H1 (cell line): ENCODE measurements around the gene SLC2A1. TPM values are rescaled to one million over a fixed set of nuclear protein-coding genes. Genes with fewer than 3 reads are reported as not detected.

Source experiments
- CTCF ChIA-PET: fragments of 300-600 bp; sonication (Branson Sonifier 250); formaldehyde crosslinking; loops from one replicate; lab custom pipeline; 2021; ENCODE audit not compliant: partially characterized antibody; lab: Charles Lee
- POLR2A ChIA-PET: fragments of 300-600 bp; sonication (Branson Sonifier 250); formaldehyde crosslinking; loops from one replicate; lab custom pipeline; 2021; ENCODE audit warnings: inconsistent platforms; ENCODE audit not compliant: partially characterized antibody; lab: Charles Lee
- DNase-seq, 2 experiments: peaks; one replicate each; pipeline versions ENCODE4 v3.0.0 to v3.0.0-alpha.2; 2010 to 2022; ENCODE audit warnings: low spot score in 2 of 2, low read depth in 1 of 2, mixed read lengths in 1 of 2
- FAIRE-seq: peaks from 2 replicates; lab custom pipeline; 2011; peaks lifted over from hg19 to GRCh38; lab: Jason Lieb, UNC
- H2AFZ ChIP-seq: 2 replicates; pipeline ENCODE4 v1.8.1; 2012; ENCODE audit warnings: low read length, inconsistent platforms
- H2AK5ac ChIP-seq: 2 replicates; pipeline ENCODE4 v1.6.1; 2013; ENCODE audit warnings: low read depth, low read length
- H2BK120ac ChIP-seq: replicated peaks from 2 replicates; pipeline ENCODE3; 2013; ENCODE audit warnings: low read depth, low read length, inconsistent platforms
- H2BK12ac ChIP-seq: 2 replicates; pipeline ENCODE4 v1.6.1; 2013; ENCODE audit warnings: low read depth, low read length
- H2BK15ac ChIP-seq: 2 replicates; pipeline ENCODE4 v1.6.1; 2013; ENCODE audit warnings: low read length
- H2BK20ac ChIP-seq: 2 replicates; pipeline ENCODE4 v1.6.1; 2013; ENCODE audit warnings: low read length
- H2BK5ac ChIP-seq: 2 replicates; pipeline ENCODE4 v1.6.1; 2013; ENCODE audit warnings: low read depth, low read length
- H3K14ac ChIP-seq: 2 replicates; pipeline ENCODE4 v1.6.1; 2013; ENCODE audit warnings: inconsistent platforms; ENCODE audit not compliant: insufficient read length
- H3K18ac ChIP-seq: 2 replicates; pipeline ENCODE4 v1.6.1; 2013; ENCODE audit warnings: low read length; ENCODE audit errors: extremely low read depth
- H3K23ac ChIP-seq: 2 replicates; pipeline ENCODE4 v1.6.1; 2013; ENCODE audit warnings: inconsistent platforms; ENCODE audit not compliant: insufficient read length
- H3K23me2 ChIP-seq: 2 replicates; pipeline ENCODE4 v1.6.1; 2013; ENCODE audit warnings: low read depth, low read length
- H3K27ac ChIP-seq: 2 replicates; pipeline ENCODE4 v1.6.1; 2011; ENCODE audit warnings: low read depth, low read length, inconsistent platforms
- H3K27me3 ChIP-seq, 4 experiments: replicated peaks in 1 of 4; 1 replicate in 1 of 4; 2 replicates in 3 of 4; pipeline versions ENCODE4 v1.6.1 to v1.8.1; 2011 to 2013; ENCODE audit warnings: low read length in 3 of 4, mild to moderate bottlenecking in 3 of 4, inconsistent platforms in 2 of 4, mixed read lengths in 2 of 4, moderate library complexity in 1 of 4; ENCODE audit not compliant: control insufficient read depth in 3 of 4, insufficient read depth in 3 of 4; ENCODE audit errors: extremely low read depth in 1 of 4
- H3K36me3 ChIP-seq, 4 experiments: 2 replicates each; pipeline versions ENCODE4 v1.6.1 to v1.8.1; 2011 to 2013; ENCODE audit warnings: mild to moderate bottlenecking in 4 of 4, low read length in 3 of 4, moderate library complexity in 2 of 4, control low read depth in 1 of 4, inconsistent platforms in 1 of 4; ENCODE audit not compliant: insufficient read depth in 4 of 4, control insufficient read depth in 2 of 4
- H3K4ac ChIP-seq: replicated peaks from 2 replicates; pipeline ENCODE3; 2013; ENCODE audit warnings: low read length, low read depth, mixed read lengths, inconsistent platforms; ENCODE audit not compliant: insufficient read length
- H3K4me1 ChIP-seq, 4 experiments: replicated peaks in 1 of 4; 1 replicate in 1 of 4; 2 replicates in 3 of 4; pipeline versions ENCODE4 v1.6.1 to v1.8.1; 2011 to 2013; ENCODE audit warnings: low read length in 3 of 4, inconsistent platforms in 2 of 4, mixed read lengths in 1 of 4; ENCODE audit not compliant: insufficient read depth in 4 of 4, control insufficient read depth in 3 of 4
- H3K4me2 ChIP-seq, 2 experiments: 2 replicates each; pipeline versions ENCODE4 v1.6.1 to v1.8.1; 2011 to 2013; ENCODE audit warnings: low read depth in 2 of 2, low read length in 2 of 2, control low read depth in 1 of 2, inconsistent platforms in 1 of 2, mild to moderate bottlenecking in 1 of 2; ENCODE audit not compliant: insufficient read depth in 1 of 2
- H3K4me3 ChIP-seq, 4 experiments: fragments of 200-600, 300-600 bp in 1 of 4; sonication (generic), shearing (Covaris generic), sonication (Bioruptor Twin) in 1 of 4; 2 replicates each; pipeline versions ENCODE4 v1.5.1 to v1.8.1; 2011 to 2016; ENCODE audit warnings: low read length in 4 of 4, low read depth in 3 of 4, control low read depth in 2 of 4, inconsistent platforms in 2 of 4, mild to moderate bottlenecking in 2 of 4, mixed read lengths in 1 of 4, moderate library complexity in 1 of 4; ENCODE audit not compliant: insufficient read depth in 2 of 4; ENCODE audit errors: extremely low read depth in 1 of 4
- H3K56ac ChIP-seq: replicated peaks from 2 replicates; pipeline ENCODE3; 2013; ENCODE audit warnings: low read depth, mild to moderate bottlenecking, mixed read lengths, low read length, inconsistent platforms; ENCODE audit not compliant: insufficient read length
- H3K79me1 ChIP-seq: 2 replicates; pipeline ENCODE4 v1.6.1; 2013; ENCODE audit warnings: low read depth, low read length, control low read depth
- H3K79me2 ChIP-seq, 2 experiments: 2 replicates each; pipeline versions ENCODE4 v1.6.1 to v1.8.1; 2012 to 2013; ENCODE audit warnings: low read length in 2 of 2, mild to moderate bottlenecking in 2 of 2, inconsistent platforms in 1 of 2; ENCODE audit not compliant: insufficient read depth in 2 of 2, control insufficient read depth in 1 of 2
- H3K9ac ChIP-seq, 4 experiments: replicated peaks in 1 of 4; 1 replicate in 1 of 4; 2 replicates in 3 of 4; pipeline versions ENCODE4 v1.6.1 to v1.8.1; 2011 to 2013; ENCODE audit warnings: low read depth in 3 of 4, low read length in 3 of 4, control low read depth in 2 of 4, mild to moderate bottlenecking in 2 of 4, moderate library complexity in 2 of 4, inconsistent platforms in 1 of 4; ENCODE audit errors: extremely low read depth in 1 of 4
- H3K9me3 ChIP-seq, 2 experiments: 2 replicates each; pipeline versions ENCODE4 v1.6.1 to v1.8.1; 2012 to 2013; ENCODE audit warnings: mild to moderate bottlenecking in 2 of 2, moderate library complexity in 2 of 2, control low read depth in 1 of 2, inconsistent platforms in 1 of 2, low read depth in 1 of 2, low read length in 1 of 2, mixed read lengths in 1 of 2; ENCODE audit not compliant: insufficient read depth in 2 of 2
- H4K20me1 ChIP-seq, 2 experiments: replicated peaks in 1 of 2; 2 replicates each; pipeline versions ENCODE3 to v1.8.1; 2011 to 2013; ENCODE audit warnings: inconsistent platforms in 2 of 2, low read length in 2 of 2, mild to moderate bottlenecking in 1 of 2; ENCODE audit not compliant: insufficient read depth in 2 of 2, control insufficient read depth in 1 of 2
- H4K5ac ChIP-seq: 2 replicates; pipeline ENCODE4 v1.6.1; 2013; ENCODE audit warnings: low read length, low read depth, mixed read lengths, inconsistent platforms; ENCODE audit not compliant: insufficient read length
- H4K8ac ChIP-seq: 2 replicates; pipeline ENCODE4 v1.8.0; 2013; ENCODE audit warnings: mild to moderate bottlenecking, moderate library complexity, low read length, inconsistent platforms; ENCODE audit not compliant: insufficient read depth; ENCODE audit errors: extremely low read depth
- H4K91ac ChIP-seq: replicated peaks from 2 replicates; pipeline ENCODE3; 2013; ENCODE audit warnings: low read length, mixed read lengths, inconsistent platforms; ENCODE audit not compliant: insufficient read length
- CBX8 ChIP-seq: fragments of 300-800, 300-1000 bp; sonication (generic); IDR thresholded peaks from 2 replicates; pipeline ENCODE4 v1.7.1; 2016; ENCODE audit warnings: low read depth, low read length, borderline replicate concordance
- JUN ChIP-seq: IDR thresholded peaks from 2 replicates; pipeline ENCODE4 v1.6.1; 2011; ENCODE audit warnings: low read depth, mild to moderate bottlenecking, improper control_type of control experiment, low read length
- WGBS, 2 experiments: shearing (Covaris generic) in 1 of 2; methylation state at CpG; one replicate each; pipeline versions ENCODE4 v1.1.6 to v1.1.7; 2013 to 2015; ENCODE audit warnings: low lambda C conversion rate in 2 of 2, mixed read lengths in 2 of 2, inconsistent platforms in 1 of 2, low coverage in 1 of 2, missing lambda C conversion rate in 1 of 2; ENCODE audit not compliant: insufficient replicate concordance in 2 of 2, insufficient coverage in 1 of 2, insufficient read length in 1 of 2; ENCODE audit errors: extremely low coverage in 1 of 2, missing lambda C conversion rate in 1 of 2; 5-methylcytosine and 5-hydroxymethylcytosine counted together
- polyA plus RNA-seq, 7 experiments: library from polyadenylated mRNA; depleted of rRNA in 3 of 7; stranded (reverse) in 5 of 7; unstranded in 2 of 7; fragments of >200 nt in 5 of 7; fragments of 200-250 nt in 2 of 7; gene quantifications; 1 replicate in 5 of 7; 2 replicates in 1 of 7; 4 replicates in 1 of 7; pipeline versions ENCODE4 v1.2.1 to v1.2.3, GENCODE V29; 2011 to 2013; ENCODE audit warnings: missing spikeins in 2 of 7, mixed read lengths in 2 of 7
- total RNA-seq: library from RNA; stranded (reverse); fragmentation: NEBNext Ultra II Directional; extraction: Animal tissue kit (Norgen Biotek cat#: 25700); gene quantifications from 2 replicates; pipeline ENCODE4 v1.2.1, GENCODE V29; 2021

Gene SLC2A1
- total and polyA plus RNA-seq, 2 of the 8 experiments (the other 6 are each of a cell fraction or from before 2014, with no cell fraction given): 230 to 308 TPM

GRCh38 chr1:42931911-42932422, 26.7 kb downstream of the SLC2A1 start:
- Histone ChIP-seq H3K4me1 (peaks cover 0 to 28% (median 13%) of the 10 kb centered on the region in 4 experiments; a peak in 6 of 7 replicates), H3K4ac (no peak overlapping the region), H3K9me3 (no peaks in the 10 kb centered on the region), H3K56ac (no peak overlapping the region), H3K23ac (no peak overlapping the region), H2BK5ac (peak overlapping the region; percentile 41; the same call in 1 of the 2 replicates), H4K91ac (no peak overlapping the region), H3K79me1 (peaks cover 22% of the 10 kb centered on the region), H4K8ac (no peak overlapping the region), H4K20me1 (peaks cover 33 to 64% of the 10 kb centered on the region in 2 experiments), H2BK12ac (no peak overlapping the region), H3K79me2 (peaks cover 4 to 57% of the 10 kb centered on the region in 2 experiments; a peak in 3 of 4 replicates), H2BK20ac (no peak overlapping the region), H3K4me2 (no peak overlapping the region; a peak in 2 of 4 replicates), H3K27ac (no peak overlapping the region), H4K5ac (no peak overlapping the region), H2BK120ac (no peak overlapping the region), H3K14ac (no peak overlapping the region), H2AK5ac (no peak overlapping the region), H3K9ac (no peak overlapping the region), H3K4me3 (no peak overlapping the region), H3K23me2 (no peaks in the 10 kb centered on the region), H3K27me3 (no peaks in the 10 kb centered on the region), H3K18ac (no peak overlapping the region; the same call in 1 of the 2 replicates), H3K36me3 (peaks cover 51 to 75% (median 56%) of the 10 kb centered on the region in 4 experiments), H2AFZ (no peak overlapping the region), H2BK15ac (no peak overlapping the region)
- CTCF ChIA-PET: interaction anchor here (0.5 to 2.4 kb wide), 15 partner anchors 9 to 801 kb away, joined by 3 to 24 read pairs (median 4); no protein-coding TSS in a partner anchor
- TF ChIP-seq CBX8 (no peak), JUN (no peak)
- WGBS, 2 experiments: 85% methylated on average over 10 of the region's 11 CpGs; no CpG with 5 or more reads in 1 of the 2 experiments
- POLR2A ChIA-PET: interaction anchor here (0.8 to 1.9 kb wide), 6 partner anchors 9 to 142 kb away, joined by 3 to 5 read pairs (median 3); no protein-coding TSS in a partner anchor
- DNase-seq: no peak
- no peak for FAIRE-seq
